ENCODE results near the gene GOLM1.

The GOLM1 gene

DNA sequence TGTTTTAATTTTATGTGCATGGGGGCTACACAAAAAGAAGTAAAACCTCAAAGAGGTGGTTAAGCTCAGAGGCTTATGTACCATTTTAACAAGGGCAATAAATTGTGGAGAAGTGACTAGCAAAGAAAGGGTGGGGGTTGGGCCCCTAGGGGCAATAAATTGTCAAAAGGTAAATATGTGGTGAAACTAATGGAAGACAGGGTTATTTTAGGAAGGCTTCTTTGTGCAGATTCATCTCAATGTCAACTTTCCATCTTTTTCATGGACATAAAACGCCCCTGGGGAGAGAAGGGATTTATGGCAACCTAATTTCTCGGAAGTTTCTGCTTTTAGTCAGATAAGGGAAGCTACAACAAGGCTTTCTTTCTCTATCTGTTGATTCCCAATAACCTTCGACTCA lies 42.5 kb upstream of the GOLM1 start (continued):
- TF ChIP-seq, protein P1, sequence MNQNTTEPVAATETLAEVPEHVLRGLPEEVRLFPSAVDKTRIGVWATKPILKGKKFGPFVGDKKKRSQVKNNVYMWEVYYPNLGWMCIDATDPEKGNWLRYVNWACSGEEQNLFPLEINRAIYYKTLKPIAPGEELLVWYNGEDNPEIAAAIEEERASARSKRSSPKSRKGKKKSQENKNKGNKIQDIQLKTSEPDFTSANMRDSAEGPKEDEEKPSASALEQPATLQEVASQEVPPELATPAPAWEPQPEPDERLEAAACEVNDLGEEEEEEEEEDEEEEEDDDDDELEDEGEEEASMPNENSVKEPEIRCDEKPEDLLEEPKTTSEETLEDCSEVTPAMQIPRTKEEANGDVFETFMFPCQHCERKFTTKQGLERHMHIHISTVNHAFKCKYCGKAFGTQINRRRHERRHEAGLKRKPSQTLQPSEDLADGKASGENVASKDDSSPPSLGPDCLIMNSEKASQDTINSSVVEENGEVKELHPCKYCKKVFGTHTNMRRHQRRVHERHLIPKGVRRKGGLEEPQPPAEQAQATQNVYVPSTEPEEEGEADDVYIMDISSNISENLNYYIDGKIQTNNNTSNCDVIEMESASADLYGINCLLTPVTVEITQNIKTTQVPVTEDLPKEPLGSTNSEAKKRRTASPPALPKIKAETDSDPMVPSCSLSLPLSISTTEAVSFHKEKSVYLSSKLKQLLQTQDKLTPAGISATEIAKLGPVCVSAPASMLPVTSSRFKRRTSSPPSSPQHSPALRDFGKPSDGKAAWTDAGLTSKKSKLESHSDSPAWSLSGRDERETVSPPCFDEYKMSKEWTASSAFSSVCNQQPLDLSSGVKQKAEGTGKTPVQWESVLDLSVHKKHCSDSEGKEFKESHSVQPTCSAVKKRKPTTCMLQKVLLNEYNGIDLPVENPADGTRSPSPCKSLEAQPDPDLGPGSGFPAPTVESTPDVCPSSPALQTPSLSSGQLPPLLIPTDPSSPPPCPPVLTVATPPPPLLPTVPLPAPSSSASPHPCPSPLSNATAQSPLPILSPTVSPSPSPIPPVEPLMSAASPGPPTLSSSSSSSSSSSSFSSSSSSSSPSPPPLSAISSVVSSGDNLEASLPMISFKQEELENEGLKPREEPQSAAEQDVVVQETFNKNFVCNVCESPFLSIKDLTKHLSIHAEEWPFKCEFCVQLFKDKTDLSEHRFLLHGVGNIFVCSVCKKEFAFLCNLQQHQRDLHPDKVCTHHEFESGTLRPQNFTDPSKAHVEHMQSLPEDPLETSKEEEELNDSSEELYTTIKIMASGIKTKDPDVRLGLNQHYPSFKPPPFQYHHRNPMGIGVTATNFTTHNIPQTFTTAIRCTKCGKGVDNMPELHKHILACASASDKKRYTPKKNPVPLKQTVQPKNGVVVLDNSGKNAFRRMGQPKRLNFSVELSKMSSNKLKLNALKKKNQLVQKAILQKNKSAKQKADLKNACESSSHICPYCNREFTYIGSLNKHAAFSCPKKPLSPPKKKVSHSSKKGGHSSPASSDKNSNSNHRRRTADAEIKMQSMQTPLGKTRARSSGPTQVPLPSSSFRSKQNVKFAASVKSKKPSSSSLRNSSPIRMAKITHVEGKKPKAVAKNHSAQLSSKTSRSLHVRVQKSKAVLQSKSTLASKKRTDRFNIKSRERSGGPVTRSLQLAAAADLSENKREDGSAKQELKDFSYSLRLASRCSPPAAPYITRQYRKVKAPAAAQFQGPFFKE (tag by site-specific recombination; IDR thresholded peaks at IDR 0.05; ENCODE audit: borderline replicate concordance): no peak
- TF ChIP-seq, protein P2, sequence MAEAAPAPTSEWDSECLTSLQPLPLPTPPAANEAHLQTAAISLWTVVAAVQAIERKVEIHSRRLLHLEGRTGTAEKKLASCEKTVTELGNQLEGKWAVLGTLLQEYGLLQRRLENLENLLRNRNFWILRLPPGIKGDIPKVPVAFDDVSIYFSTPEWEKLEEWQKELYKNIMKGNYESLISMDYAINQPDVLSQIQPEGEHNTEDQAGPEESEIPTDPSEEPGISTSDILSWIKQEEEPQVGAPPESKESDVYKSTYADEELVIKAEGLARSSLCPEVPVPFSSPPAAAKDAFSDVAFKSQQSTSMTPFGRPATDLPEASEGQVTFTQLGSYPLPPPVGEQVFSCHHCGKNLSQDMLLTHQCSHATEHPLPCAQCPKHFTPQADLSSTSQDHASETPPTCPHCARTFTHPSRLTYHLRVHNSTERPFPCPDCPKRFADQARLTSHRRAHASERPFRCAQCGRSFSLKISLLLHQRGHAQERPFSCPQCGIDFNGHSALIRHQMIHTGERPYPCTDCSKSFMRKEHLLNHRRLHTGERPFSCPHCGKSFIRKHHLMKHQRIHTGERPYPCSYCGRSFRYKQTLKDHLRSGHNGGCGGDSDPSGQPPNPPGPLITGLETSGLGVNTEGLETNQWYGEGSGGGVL (tag by site-specific recombination; IDR thresholded peaks at IDR 0.05): no peak
- TF ChIP-seq YY1 (tag by site-specific recombination; IDR thresholded peaks at IDR 0.05) (peak; percentile 63), RBAK (tag by site-specific recombination; IDR thresholded peaks at IDR 0.05) (no peak), ZBTB1 (tag by site-specific recombination; IDR thresholded peaks at IDR 0.05) (peak; percentile 90), ZNF248 (tag by site-specific recombination; IDR thresholded peaks at IDR 0.05) (no peak), SETDB1 (IDR thresholded peaks at IDR 0.05; ENCODE audit: insufficient read length, low read length) (peak; percentile 50), OSR2 (tag by site-specific recombination; IDR thresholded peaks at IDR 0.05) (peak; percentile 99), MYNN (tag by site-specific recombination; IDR thresholded peaks at IDR 0.05; ENCODE audit: borderline replicate concordance) (no peak), ZNF174 (tag by site-specific recombination; IDR thresholded peaks at IDR 0.05) (no peak), ZNF16 (tag by site-specific recombination; IDR thresholded peaks at IDR 0.05; ENCODE audit: low read depth) (no peak; the same call in 1 of the 2 replicates), ZNF529 (tag by site-specific recombination; IDR thresholded peaks at IDR 0.05; ENCODE audit: insufficient replicate concordance) (peak; percentile 64), ZIC2 (tag by site-specific recombination; IDR thresholded peaks at IDR 0.05) (no peak), SCRT1 (tag by site-specific recombination; IDR thresholded peaks at IDR 0.05; ENCODE audit: borderline replicate concordance) (peak; percentile 77; the same call in 1 of the 2 replicates), ZNF175 (tag by site-specific recombination; IDR thresholded peaks at IDR 0.05) (no peak), PRDM1 (tag by site-specific recombination; IDR thresholded peaks at IDR 0.05) (no peak), ZNF596 (tag by site-specific recombination; IDR thresholded peaks at IDR 0.05) (peak; percentile 82), KLF7 (tag by site-specific recombination; IDR thresholded peaks at IDR 0.05; ENCODE audit: borderline replicate concordance) (peak; percentile 94; the same call in 1 of the 2 replicates), ZNF391 (tag by site-specific recombination; IDR thresholded peaks at IDR 0.05; ENCODE audit: borderline replicate concordance, low read depth) (peak; percentile 86; the same call in 1 of the 2 replicates), KLF10 (tag by site-specific recombination; IDR thresholded peaks at IDR 0.05) (peak; percentile 74)
- TF ChIP-seq, protein P3, sequence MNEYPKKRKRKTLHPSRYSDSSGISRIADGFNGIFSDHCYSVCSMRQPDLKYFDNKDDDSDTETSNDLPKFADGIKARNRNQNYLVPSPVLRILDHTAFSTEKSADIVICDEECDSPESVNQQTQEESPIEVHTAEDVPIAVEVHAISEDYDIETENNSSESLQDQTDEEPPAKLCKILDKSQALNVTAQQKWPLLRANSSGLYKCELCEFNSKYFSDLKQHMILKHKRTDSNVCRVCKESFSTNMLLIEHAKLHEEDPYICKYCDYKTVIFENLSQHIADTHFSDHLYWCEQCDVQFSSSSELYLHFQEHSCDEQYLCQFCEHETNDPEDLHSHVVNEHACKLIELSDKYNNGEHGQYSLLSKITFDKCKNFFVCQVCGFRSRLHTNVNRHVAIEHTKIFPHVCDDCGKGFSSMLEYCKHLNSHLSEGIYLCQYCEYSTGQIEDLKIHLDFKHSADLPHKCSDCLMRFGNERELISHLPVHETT (tag by site-specific recombination; IDR thresholded peaks at IDR 0.05): no peak
- TF ChIP-seq, protein P4, sequence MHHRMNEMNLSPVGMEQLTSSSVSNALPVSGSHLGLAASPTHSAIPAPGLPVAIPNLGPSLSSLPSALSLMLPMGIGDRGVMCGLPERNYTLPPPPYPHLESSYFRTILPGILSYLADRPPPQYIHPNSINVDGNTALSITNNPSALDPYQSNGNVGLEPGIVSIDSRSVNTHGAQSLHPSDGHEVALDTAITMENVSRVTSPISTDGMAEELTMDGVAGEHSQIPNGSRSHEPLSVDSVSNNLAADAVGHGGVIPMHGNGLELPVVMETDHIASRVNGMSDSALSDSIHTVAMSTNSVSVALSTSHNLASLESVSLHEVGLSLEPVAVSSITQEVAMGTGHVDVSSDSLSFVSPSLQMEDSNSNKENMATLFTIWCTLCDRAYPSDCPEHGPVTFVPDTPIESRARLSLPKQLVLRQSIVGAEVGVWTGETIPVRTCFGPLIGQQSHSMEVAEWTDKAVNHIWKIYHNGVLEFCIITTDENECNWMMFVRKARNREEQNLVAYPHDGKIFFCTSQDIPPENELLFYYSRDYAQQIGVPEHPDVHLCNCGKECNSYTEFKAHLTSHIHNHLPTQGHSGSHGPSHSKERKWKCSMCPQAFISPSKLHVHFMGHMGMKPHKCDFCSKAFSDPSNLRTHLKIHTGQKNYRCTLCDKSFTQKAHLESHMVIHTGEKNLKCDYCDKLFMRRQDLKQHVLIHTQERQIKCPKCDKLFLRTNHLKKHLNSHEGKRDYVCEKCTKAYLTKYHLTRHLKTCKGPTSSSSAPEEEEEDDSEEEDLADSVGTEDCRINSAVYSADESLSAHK (tag by site-specific recombination; IDR thresholded peaks at IDR 0.05): peak; percentile 97
- TF ChIP-seq, protein P5, sequence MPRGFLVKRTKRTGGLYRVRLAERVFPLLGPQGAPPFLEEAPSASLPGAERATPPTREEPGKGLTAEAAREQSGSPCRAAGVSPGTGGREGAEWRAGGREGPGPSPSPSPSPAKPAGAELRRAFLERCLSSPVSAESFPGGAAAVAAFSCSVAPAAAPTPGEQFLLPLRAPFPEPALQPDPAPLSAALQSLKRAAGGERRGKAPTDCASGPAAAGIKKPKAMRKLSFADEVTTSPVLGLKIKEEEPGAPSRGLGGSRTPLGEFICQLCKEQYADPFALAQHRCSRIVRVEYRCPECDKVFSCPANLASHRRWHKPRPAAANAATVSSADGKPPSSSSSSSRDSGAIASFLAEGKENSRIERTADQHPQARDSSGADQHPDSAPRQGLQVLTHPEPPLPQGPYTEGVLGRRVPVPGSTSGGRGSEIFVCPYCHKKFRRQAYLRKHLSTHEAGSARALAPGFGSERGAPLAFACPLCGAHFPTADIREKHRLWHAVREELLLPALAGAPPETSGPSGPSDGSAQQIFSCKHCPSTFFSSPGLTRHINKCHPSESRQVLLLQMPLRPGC (tag by site-specific recombination; IDR thresholded peaks at IDR 0.05): peak; percentile 85
- TF ChIP-seq, protein P6, sequence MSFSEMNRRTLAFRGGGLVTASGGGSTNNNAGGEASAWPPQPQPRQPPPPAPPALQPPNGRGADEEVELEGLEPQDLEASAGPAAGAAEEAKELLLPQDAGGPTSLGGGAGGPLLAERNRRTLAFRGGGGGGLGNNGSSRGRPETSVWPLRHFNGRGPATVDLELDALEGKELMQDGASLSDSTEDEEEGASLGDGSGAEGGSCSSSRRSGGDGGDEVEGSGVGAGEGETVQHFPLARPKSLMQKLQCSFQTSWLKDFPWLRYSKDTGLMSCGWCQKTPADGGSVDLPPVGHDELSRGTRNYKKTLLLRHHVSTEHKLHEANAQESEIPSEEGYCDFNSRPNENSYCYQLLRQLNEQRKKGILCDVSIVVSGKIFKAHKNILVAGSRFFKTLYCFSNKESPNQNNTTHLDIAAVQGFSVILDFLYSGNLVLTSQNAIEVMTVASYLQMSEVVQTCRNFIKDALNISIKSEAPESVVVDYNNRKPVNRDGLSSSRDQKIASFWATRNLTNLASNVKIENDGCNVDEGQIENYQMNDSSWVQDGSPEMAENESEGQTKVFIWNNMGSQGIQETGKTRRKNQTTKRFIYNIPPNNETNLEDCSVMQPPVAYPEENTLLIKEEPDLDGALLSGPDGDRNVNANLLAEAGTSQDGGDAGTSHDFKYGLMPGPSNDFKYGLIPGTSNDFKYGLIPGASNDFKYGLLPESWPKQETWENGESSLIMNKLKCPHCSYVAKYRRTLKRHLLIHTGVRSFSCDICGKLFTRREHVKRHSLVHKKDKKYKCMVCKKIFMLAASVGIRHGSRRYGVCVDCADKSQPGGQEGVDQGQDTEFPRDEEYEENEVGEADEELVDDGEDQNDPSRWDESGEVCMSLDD (tag by site-specific recombination; IDR thresholded peaks at IDR 0.05): no peak

All from HEK293 (cell line).